GM13977 (cell line): ENCODE results near the gene CLTRN.

ENCODE experiments used
- DNase-seq: peaks from one replicate; pipeline ENCODE4 v3.0.0; 2012; ENCODE audit warnings: low spot score
- in situ Hi-C: fragments of 300-500 bp; cut with MboI; formaldehyde crosslinking; loops from one replicate; pipeline ENCODE4 v1.12.0; 2022; ENCODE audit warnings: low sequenced_read_pairs, low pct_unique_long_range_greater_than_20kb, mixed read lengths, inconsistent platforms; ENCODE audit not compliant: unreplicated experiment
- TF ChIP-seq, protein P1 (sequence below): IDR thresholded peaks from 2 replicates; pipeline ENCODE4 v1.5.1; 2012; ENCODE audit warnings: mild to moderate bottlenecking, control low read depth; ENCODE audit not compliant: insufficient read depth; ENCODE audit errors: extremely low read depth, missing control alignments

The CLTRN gene

GRCh38 chrX:15594371-15594770 lies 70.2 kb downstream of the CLTRN start:
- in situ Hi-C loops, result no loop called here
- TF ChIP-seq, protein P1, sequence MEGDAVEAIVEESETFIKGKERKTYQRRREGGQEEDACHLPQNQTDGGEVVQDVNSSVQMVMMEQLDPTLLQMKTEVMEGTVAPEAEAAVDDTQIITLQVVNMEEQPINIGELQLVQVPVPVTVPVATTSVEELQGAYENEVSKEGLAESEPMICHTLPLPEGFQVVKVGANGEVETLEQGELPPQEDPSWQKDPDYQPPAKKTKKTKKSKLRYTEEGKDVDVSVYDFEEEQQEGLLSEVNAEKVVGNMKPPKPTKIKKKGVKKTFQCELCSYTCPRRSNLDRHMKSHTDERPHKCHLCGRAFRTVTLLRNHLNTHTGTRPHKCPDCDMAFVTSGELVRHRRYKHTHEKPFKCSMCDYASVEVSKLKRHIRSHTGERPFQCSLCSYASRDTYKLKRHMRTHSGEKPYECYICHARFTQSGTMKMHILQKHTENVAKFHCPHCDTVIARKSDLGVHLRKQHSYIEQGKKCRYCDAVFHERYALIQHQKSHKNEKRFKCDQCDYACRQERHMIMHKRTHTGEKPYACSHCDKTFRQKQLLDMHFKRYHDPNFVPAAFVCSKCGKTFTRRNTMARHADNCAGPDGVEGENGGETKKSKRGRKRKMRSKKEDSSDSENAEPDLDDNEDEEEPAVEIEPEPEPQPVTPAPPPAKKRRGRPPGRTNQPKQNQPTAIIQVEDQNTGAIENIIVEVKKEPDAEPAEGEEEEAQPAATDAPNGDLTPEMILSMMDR, result no peak
- no peak for DNase-seq

DNA sequence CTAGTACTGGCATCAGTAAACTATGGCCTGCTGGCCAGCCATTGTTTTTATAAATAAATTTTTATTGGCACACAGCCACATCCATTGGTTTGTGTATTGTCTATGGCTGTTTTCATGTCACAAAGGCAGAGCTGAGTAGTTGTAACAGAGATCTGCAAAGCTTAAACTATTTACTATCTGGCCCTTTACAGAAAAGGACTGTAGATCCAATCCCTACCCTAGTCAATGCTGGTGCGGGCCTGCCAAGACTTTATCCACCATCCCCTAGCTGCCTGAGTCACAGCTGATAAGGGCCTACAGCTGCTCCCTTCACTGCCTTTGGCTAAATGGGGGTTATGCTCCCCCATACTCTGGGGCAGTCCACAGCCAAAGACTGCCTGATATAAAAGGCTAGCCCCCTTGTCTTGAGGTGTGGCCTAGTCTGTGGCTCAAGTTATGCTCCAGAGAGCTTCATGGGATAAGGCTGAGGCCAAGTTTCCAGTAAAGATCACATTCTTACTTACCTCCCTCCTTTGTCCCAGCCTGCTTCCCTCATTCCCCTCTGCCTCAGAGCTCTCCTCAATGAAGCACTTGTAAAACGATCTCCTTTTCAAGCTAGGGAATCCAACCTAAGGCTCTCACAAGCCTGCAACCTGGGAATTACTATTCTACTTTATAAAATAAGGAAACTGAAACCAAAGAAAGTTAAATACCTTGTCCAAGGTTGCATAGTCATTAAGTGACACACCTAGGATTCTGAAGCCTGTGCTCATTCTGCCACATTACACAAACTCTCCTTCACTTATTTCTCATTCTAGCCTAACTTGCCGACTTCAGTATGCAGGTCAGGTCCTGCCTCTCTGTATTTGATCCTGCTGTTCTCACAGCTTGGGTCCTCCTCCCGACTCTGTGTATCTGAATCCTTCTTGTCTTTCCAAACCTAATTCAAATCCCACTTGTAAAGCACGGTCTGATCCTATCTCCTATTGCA lies 84.5 kb downstream of the CLTRN start:
- TF ChIP-seq, protein P1, result no peak
- DNase-seq, result no peak
- in situ Hi-C loops, result no loop called here
